Activated CD4-positive, alpha-beta T cell treated with anti-CD3 and anti-CD28 coated beads, Interleukin-2, amount 10 ng/mL, durations not matched to agents 24 days and 14 days (primary cell): ENCODE measurements around the gene CMYA5. TPM values are rescaled to one million over a fixed set of nuclear protein-coding genes. Genes with fewer than 3 reads are reported as not detected.
"Not testable (repeated sequence)": the region's sequence is repeated elsewhere in the genome, so short reads cannot be mapped to it uniquely, and the experiment has no call there.

Experiments used
- DNase-seq: peaks from one replicate; pipeline ENCODE4 v3.0.0; 2022
- H3K27ac Mint-ChIP-seq: one replicate; pipeline ENCODE4 v1.8.0; 2022; ENCODE audit warnings: mild to moderate bottlenecking, mixed read lengths
- H3K27me3 Mint-ChIP-seq: one replicate; pipeline ENCODE4 v1.8.0; 2022; ENCODE audit warnings: mixed read lengths
- H3K36me3 Mint-ChIP-seq: one replicate; pipeline ENCODE4 v1.8.0; 2022; ENCODE audit warnings: low read depth, mild to moderate bottlenecking, mixed read lengths
- H3K4me1 Mint-ChIP-seq: one replicate; pipeline ENCODE4 v1.8.0; 2021; ENCODE audit warnings: mixed read lengths
- H3K4me3 Mint-ChIP-seq: one replicate; pipeline ENCODE4 v1.8.0; 2022; ENCODE audit warnings: mild to moderate bottlenecking, moderate library complexity, mixed read lengths
- H3K9me3 Mint-ChIP-seq: one replicate; pipeline ENCODE4 v1.8.0; 2021; ENCODE audit warnings: mixed read lengths
- intact Hi-C: fragments of 100-400 bp; cut with micrococcal nuclease; formaldehyde crosslinking; loops from one replicate; pipeline ENCODE4 v1.15.1; 2023
- total RNA-seq: library from RNA; stranded (reverse); gene quantifications from 2 replicates; pipeline ENCODE4 v1.2.3, GENCODE V29; 2022

Gene CMYA5
- total RNA-seq, 1 donor from 2014 or later: 0.12 TPM

GRCh38 chr5:79691007-79691406 lies 1.4 kb downstream of the CMYA5 start:
- Mint-ChIP-seq H3K4me3 (no peak overlapping the region), H3K27me3 (no peaks in the 10 kb centered on the region), H3K27ac (peak overlapping the region; percentile 58), H3K9me3 (no peaks in the 10 kb centered on the region), H3K36me3 (peaks cover 29% of the 10 kb centered on the region), H3K4me1 (peaks cover 4% of the 10 kb centered on the region)
- no peak for DNase-seq
- intact Hi-C loops: no loop called here

GRCh38 chr5:79692596-79692995 lies 3.0 kb downstream of the CMYA5 start:
- peaks cover 1% of the 10 kb centered on the region for H3K4me1 Mint-ChIP-seq
- no peaks in the 10 kb centered on the region for H3K9me3 Mint-ChIP-seq
- H3K4me3 Mint-ChIP-seq: no peak overlapping the region
- no peak for DNase-seq
- H3K27me3 Mint-ChIP-seq: no peaks in the 10 kb centered on the region
- no peak overlapping the region for H3K27ac Mint-ChIP-seq
- H3K36me3 Mint-ChIP-seq: peaks cover 17% of the 10 kb centered on the region
- intact Hi-C loops: no loop called here

GRCh38 chr5:79694183-79694582 lies 4.5 kb downstream of the CMYA5 start:
- Mint-ChIP-seq H3K9me3 (no peaks in the 10 kb centered on the region), H3K27me3 (no peaks in the 10 kb centered on the region), H3K36me3 (peaks cover 10% of the 10 kb centered on the region), H3K27ac (no peak overlapping the region), H3K4me3 (no peak overlapping the region), H3K4me1 (peaks cover 7% of the 10 kb centered on the region)
- no peak for DNase-seq
- intact Hi-C loops: no loop called here

- no peaks in the 10 kb centered on the region for H3K27me3 Mint-ChIP-seq
- no peak overlapping the region for H3K4me3 Mint-ChIP-seq
- H3K9me3 Mint-ChIP-seq: no peaks in the 10 kb centered on the region
- intact Hi-C loops: no loop called here
- H3K4me1 Mint-ChIP-seq: peaks cover 11% of the 10 kb centered on the region
- no peak overlapping the region for H3K27ac Mint-ChIP-seq
- peaks cover 10% of the 10 kb centered on the region for H3K36me3 Mint-ChIP-seq
- no peak for DNase-seq
Observed at GRCh38 chr5:79694652-79695051, 5.0 kb downstream of the CMYA5 start.

- Mint-ChIP-seq H3K27me3 (no peaks in the 10 kb centered on the region), H3K4me1 (peaks cover 20% of the 10 kb centered on the region), H3K27ac (no peak overlapping the region), H3K9me3 (no peaks in the 10 kb centered on the region), H3K36me3 (peaks cover 5% of the 10 kb centered on the region), H3K4me3 (no peak overlapping the region)
- DNase-seq: no peak
- intact Hi-C loops: no loop called here
Observed at GRCh38 chr5:79695526-79695925, 5.9 kb downstream of the CMYA5 start.

- Mint-ChIP-seq H3K4me3 (no peak overlapping the region), H3K27me3 (no peaks in the 10 kb centered on the region), H3K9me3 (no peaks in the 10 kb centered on the region), H3K4me1 (peaks cover 18% of the 10 kb centered on the region), H3K27ac (no peak overlapping the region), H3K36me3 (no peaks in the 10 kb centered on the region)
- DNase-seq: peak; percentile 55
- intact Hi-C loops: no loop called here
Observed at GRCh38 chr5:79697222-79698170, 7.9 kb downstream of the CMYA5 start.

- Mint-ChIP-seq H3K27me3 (no peaks in the 10 kb centered on the region), H3K9me3 (no peaks in the 10 kb centered on the region), H3K4me3 (no peak overlapping the region), H3K4me1 (peaks cover 18% of the 10 kb centered on the region), H3K36me3 (no peaks in the 10 kb centered on the region), H3K27ac (peak overlapping the region; percentile 62)
- intact Hi-C loops: no loop called here
- peak; percentile 58 for DNase-seq
Observed at GRCh38 chr5:79699763-79700400, 10.2 kb downstream of the CMYA5 start.

- intact Hi-C loops: loop anchor here (1.0 kb wide), 2 partner anchors 156 to 381 kb away; no protein-coding TSS in a partner anchor
- no peaks in the 10 kb centered on the region for H3K27me3 Mint-ChIP-seq
- no peaks in the 10 kb centered on the region for H3K36me3 Mint-ChIP-seq
- H3K4me3 Mint-ChIP-seq: no peak overlapping the region
- H3K27ac Mint-ChIP-seq: no peak overlapping the region
- DNase-seq: peak; percentile 77
- no peaks in the 10 kb centered on the region for H3K9me3 Mint-ChIP-seq
- H3K4me1 Mint-ChIP-seq: peaks cover 18% of the 10 kb centered on the region
Observed at GRCh38 chr5:79702606-79703380, 13.2 kb downstream of the CMYA5 start.

GRCh38 chr5:79703381-79703645 lies 13.7 kb downstream of the CMYA5 start:
- peaks cover 18% of the 10 kb centered on the region for H3K4me1 Mint-ChIP-seq
- no peaks in the 10 kb centered on the region for H3K9me3 Mint-ChIP-seq
- H3K36me3 Mint-ChIP-seq: no peaks in the 10 kb centered on the region
- DNase-seq: no peak
- H3K27ac Mint-ChIP-seq: no peak overlapping the region
- no peak overlapping the region for H3K4me3 Mint-ChIP-seq
- H3K27me3 Mint-ChIP-seq: no peaks in the 10 kb centered on the region
- intact Hi-C loops: loop anchor here (1.0 kb wide), 2 partner anchors 155 to 380 kb away; no protein-coding TSS in a partner anchor

- Mint-ChIP-seq H3K36me3 (no peaks in the 10 kb centered on the region), H3K4me3 (no peak overlapping the region), H3K27me3 (no peaks in the 10 kb centered on the region), H3K27ac (no peak overlapping the region), H3K4me1 (peaks cover 9% of the 10 kb centered on the region), H3K9me3 (no peaks in the 10 kb centered on the region)
- intact Hi-C loops: no loop called here
- no peak for DNase-seq
Observed at GRCh38 chr5:79704553-79704952, 14.9 kb downstream of the CMYA5 start.

- Mint-ChIP-seq H3K9me3 (no peaks in the 10 kb centered on the region), H3K27ac (no peak overlapping the region), H3K4me1 (no peaks in the 10 kb centered on the region), H3K36me3 (no peaks in the 10 kb centered on the region), H3K4me3 (no peak overlapping the region), H3K27me3 (no peaks in the 10 kb centered on the region)
- intact Hi-C loops: no loop called here
- DNase-seq: no peak
Observed at GRCh38 chr5:79705632-79706031, 16.0 kb downstream of the CMYA5 start.

GRCh38 chr5:79706317-79706716 lies 16.7 kb downstream of the CMYA5 start:
- intact Hi-C loops, DNase-seq, H3K4me3 Mint-ChIP-seq: not testable (repeated sequence)

GRCh38 chr5:79707535-79707934 lies 17.9 kb downstream of the CMYA5 start:
- H3K27me3 Mint-ChIP-seq: no peaks in the 10 kb centered on the region
- no peak overlapping the region for H3K4me3 Mint-ChIP-seq
- no peaks in the 10 kb centered on the region for H3K4me1 Mint-ChIP-seq
- intact Hi-C loops: no loop called here
- H3K27ac Mint-ChIP-seq: no peak overlapping the region
- DNase-seq: no peak
- no peaks in the 10 kb centered on the region for H3K9me3 Mint-ChIP-seq
- H3K36me3 Mint-ChIP-seq: no peaks in the 10 kb centered on the region

More at GRCh38 chr5:79706317-79706716, 16.7 kb downstream of the CMYA5 start:
- H3K27ac Mint-ChIP-seq, H3K9me3 Mint-ChIP-seq, H3K27me3 Mint-ChIP-seq, H3K4me1 Mint-ChIP-seq, H3K36me3 Mint-ChIP-seq: not testable (repeated sequence)

- Mint-ChIP-seq H3K9me3 (no peaks in the 10 kb centered on the region), H3K4me3 (no peak overlapping the region), H3K27me3 (peaks cover 4% of the 10 kb centered on the region), H3K27ac (no peak overlapping the region), H3K4me1 (no peaks in the 10 kb centered on the region), H3K36me3 (no peaks in the 10 kb centered on the region)
- intact Hi-C loops: no loop called here
- no peak for DNase-seq
Observed at GRCh38 chr5:79712741-79713140, 23.1 kb downstream of the CMYA5 start.
